GM21825 (cell line): ENCODE data around the gene ARID1B.

Source experiments
- ATAC-seq: cut with Tn5 transposase; IDR thresholded peaks from one replicate; pipeline ENCODE4 v1.9.1; 2021; ENCODE audit warnings: mild to moderate bottlenecking, moderate library complexity; ENCODE audit not compliant: unreplicated experiment

ARID1B gene

DNA sequence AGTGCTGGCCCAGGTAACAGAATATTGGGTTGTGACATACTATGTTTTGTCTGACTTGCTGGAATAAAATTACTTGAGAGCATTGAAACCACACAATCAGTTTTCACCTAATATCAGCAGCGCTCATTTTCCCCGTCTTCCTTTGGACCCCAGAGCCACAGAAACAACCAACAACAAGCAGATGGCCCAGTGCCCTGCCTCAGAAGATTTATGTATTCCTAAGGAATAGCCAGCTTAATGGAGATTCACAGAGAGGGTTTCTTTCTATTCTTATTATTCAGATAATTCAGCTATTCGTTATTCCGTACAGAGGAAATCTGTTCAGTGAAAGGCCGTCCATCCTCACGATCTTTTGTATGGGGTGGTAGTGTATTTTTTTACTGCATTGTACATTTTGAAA, 391.3 kb downstream of the ARID1B start:
- no peak for ATAC-seq

DNA sequence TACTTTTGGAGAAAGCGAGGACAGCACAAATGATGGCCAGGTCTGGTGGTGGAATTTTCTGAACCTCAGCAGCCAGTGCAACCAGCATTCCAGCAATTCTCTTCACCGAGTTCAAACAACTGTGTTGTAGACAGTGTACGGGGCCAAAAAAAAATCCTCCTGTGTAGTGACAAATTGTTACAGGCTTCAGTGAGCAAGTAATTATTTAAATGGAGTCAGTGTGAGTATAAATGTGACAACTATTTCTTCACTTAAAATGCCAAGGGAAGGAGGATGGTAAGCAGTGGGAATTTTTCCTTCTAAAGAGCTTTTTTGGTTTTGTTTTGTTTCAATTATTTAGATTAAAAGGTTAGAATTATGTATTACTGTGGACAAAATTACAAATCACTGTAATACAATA, 392.0 kb downstream of the ARID1B start:
- ATAC-seq = no peak

DNA sequence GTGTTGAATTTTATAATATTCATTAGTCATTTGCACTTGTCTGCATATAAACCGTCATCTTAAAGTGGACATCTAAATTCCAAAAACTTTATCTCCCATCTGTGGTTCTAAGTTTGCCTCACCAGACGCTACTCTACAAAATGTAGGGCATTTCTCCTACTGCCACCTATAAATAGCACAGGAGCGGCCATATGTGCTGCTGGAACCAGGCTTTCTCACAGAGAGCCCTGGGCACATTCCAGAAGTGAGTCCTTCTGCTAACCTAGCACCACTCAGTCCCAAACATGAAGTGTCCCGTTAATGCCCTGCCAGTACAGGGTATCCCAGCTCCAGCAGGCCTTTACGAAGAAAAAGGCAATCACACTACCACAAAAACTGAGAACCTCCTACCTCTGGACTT, 392.5 kb downstream of the ARID1B start:
- no peak for ATAC-seq

DNA sequence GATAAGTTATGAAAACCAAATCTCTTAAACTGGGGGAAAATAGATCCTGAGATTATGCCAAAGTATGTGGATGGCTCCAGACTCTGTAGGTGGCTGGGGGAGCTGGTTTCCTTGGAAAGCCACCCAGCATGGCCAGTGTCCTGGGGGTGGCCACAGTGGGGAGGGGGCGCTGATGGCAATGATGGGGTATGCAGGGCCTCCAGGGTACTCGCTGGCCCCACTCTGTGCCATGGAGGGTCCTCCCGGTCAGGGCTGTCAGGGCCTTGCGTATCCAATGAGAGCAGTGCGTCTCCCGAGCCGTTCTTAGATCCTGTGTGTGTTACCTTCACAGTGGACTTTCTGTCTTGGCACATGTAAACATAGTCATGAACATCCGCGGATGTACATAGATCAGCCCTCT, 393.4 kb downstream of the ARID1B start:
- no peak for ATAC-seq

DNA sequence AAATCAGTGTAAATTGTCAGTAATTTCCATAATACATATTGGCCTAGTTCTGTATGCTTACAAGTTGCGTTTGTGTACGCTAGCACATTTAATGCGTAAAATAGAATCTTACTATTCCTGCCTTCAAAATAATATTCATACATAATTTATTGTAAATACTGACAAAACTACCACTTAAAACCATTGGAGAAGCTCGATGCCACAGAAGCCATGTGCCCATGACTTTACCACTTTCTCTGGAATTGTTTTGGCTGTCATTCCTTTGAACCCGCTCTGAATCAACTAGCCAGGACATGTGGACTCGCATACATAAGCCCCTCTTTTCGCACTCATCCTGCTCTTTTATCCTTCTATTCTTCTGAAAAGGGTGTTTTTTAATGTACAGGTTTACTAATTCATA, 394.6 kb downstream of the ARID1B start:
- ATAC-seq = no peak

DNA sequence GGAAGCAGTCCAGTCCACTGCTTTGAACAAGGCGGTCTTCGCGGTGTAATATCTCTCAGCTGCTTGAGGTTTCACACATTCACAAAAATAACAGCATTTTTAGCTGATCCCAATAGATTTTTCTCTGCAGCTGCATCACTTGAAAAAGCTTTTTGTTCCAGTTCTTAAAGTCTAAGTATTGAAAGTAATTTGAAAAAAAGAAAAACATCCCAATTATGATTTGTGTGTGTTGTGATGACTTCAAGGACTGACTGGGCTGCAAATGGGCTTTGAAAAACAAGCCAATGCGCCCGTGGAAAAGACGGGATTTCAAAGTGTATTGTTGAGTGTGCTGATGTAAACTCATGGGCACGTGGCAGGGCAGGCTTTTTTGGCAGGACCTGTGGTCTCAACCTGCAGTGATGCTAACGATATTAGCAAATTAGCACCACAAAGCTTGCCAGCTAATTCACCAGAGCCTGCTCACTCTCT, 395.1 kb downstream of the ARID1B start:
- no peak for ATAC-seq

DNA sequence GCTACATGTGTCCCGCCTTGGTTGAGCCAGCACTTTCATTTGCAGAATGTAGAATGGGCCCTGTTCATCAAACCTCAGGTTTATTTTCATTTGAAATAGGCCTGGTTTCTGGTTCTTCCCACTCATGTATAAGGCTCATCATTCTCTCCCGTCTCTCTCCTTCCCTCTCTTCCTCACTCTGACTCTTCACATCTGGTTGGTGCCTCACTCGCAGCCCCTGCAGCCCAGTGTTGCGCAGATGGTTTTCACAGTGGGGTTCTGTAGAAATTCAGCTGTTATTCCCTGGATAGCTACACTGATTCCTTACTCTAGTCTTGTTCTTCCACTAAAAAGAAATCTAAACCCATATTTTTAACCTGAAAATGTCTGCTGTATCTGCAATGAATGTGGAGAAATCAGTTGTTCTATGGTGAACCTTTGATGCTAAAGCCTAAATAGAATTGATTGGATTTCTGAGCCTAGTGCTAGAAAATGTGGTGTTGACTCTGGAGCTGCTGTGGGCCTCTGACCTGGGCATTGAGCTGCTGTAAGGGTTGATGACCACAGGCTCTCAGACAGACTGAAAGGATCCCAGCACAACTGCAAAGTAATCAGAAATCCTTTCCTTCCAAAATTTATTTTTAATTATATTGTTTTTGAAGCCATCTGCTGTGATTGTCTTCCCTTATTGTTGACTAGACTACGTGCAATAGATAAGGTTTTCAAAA, 395.8 kb downstream of the ARID1B start:
- no peak for ATAC-seq

DNA sequence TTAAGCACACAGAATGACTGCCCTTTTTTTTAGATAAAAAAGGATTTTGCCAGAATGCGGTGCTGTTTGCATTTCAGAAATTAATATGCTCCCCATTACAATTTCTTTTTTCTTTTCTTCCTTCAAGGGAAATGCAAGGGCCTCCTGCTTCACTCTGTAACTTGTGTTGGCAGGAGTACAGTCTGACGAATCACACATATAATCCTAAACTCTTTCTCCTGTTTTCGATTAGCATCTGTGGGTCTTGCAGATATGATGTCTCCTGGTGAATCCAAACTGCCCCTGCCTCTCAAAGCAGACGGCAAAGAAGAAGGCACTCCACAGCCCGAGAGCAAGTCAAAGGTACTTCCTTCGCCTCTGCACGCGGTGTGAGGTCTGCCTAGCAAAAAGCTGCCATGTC, 396.6 kb downstream of the ARID1B start:
- ATAC-seq = no peak

DNA sequence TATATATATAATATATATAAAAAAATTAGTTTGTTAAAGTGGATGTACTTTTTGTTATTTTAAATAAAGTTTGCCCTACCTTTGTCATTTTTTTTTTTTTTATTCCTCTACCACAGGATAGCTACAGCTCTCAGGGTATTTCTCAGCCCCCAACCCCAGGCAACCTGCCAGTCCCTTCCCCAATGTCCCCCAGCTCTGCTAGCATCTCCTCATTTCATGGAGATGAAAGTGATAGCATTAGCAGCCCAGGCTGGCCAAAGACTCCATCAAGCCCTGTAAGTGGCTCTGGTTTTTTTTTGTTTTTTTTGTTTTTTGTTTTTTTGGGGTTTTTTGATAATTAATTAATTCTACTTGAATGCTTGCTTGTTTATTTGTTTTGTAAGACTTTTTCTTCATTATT, 397.6 kb downstream of the ARID1B start:
- no peak for ATAC-seq

DNA sequence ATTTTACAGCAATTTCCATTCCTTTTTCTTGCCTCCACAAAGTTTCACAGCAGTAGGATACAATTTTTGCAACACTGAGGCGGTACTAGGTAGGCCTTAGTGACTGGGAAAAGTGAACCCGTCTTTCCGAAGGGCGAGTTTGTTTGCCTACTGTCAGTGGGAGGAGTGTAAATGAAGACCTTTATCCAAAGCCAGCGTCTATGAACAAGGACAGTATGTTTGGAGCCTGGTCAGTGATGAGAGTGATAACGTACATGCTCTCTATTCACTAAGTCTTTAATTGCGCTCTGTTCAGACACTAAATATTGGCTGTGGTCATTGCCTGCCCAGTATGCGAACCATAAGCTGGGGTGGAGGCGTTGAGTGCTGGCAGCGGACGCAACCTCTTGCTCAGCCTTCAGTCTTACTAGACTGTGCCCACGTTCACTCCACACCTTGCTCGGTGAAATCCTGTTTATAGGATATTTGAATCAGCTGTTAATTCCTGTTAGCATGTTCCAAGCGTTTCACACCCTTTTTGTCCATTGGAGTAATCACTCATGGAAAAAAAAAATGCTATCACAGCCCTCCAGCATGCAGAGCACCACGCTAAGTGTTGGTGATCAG, 400.7 kb downstream of the ARID1B start:
- no peak for ATAC-seq

DNA sequence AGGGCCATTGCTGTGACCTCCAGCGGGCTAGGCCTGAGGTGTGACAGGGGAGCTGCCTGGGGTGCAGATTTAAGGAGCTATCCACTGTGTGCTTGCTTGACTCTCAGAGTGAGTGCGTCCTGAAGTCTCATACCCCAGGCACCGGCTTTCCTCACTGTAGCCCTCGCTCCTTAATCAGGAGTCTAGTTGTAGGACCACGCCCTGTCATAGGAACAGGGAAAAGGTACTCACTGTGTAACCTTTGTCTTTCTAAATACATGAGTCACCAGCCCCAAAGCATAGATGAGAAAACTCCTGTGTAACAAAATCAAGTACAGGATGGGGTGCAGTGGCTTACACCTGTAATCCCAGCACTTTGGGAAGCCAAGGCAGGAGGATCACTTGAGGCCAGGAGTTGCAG, 404.5 kb downstream of the ARID1B start:
- ATAC-seq = no peak

DNA sequence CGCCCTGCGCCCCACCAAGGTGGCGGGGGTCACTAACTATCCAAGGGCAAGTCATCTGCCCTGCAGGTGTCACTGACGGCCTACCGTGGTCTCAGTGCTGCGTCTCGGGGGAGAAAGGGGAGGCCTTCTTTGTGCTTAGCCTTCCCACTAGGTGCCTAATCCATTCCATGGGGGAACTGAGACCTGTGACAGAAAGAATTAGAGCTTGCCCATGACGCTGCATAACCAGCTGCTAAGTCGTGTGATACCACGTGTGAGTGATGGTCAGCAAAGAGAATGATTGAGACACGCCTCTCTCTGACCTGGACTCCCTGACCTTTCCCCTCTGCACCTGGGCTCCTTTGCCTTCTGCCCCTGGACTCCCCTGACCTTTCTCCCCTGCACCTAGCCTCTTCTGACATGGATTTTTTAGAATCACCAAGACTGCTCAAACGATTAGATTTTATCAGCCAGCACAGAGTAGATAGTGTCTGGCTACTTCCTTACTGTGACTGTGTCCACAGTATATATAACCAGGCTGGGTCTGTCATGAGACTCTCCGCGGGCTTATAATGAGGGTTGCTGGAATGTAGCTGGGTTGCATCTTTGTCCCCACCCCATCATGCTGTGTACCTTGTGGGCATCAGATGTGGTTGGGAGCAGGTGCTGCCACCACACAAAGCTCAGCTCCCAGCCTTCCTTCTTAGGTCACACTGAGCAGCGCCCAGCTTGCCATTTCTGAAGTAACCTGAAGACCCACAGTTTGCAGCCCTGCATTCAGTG, 405.5 kb downstream of the ARID1B start:
- ATAC-seq = no peak

DNA sequence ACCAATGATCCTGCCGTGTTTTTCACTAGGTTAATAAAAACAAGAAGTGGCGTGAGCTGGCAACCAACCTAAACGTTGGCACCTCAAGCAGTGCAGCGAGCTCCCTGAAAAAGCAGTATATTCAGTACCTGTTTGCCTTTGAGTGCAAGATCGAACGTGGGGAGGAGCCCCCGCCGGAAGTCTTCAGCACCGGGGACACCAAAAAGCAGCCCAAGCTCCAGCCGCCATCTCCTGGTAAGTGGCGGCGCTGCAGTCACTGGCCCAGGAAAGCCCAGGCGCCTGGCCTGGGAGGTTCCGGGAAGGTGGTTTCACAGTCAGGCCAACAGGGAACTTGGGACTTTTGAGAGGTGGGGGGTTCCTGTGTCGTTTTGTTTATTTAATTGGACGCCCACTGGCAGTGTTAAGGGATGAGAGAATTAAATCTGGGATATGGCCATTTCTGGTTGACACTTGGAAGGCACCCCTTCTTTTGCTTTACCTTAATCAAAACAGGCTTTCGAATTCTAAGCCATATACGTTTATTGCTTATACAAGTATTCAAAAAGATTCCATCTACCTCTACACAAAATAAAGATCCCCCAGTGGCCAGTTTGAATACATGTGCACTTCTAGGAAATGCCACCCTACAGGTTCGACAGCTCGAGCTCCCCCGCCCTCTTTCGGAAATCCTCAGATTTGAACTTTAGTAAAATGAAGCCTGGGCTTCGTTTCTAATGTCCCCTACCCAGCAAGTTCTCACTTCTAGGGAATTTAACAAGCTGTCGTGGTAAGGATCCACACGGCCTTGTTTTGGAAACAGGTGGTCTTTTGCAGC, 407.2 kb downstream of the ARID1B start:
- ATAC-seq = no peak

DNA sequence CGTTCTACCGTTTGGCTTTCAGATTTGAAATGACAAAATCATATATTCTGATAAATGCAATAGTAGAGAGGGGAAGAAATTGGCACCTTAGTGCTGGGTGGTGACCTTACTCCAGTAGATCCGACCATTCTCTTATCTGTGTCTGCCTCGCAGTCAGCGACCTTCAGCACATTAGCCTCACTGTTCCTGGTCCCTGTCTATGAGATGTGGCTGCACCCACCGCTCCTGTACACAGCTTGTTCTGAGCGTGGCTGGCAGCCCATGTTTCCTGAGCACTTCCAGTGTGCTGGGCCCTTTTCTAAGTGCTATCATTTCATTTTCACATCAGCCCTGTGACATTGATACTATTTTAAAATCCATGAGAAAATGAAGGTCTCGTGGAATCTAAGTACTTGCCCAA, 408.0 kb downstream of the ARID1B start:
- ATAC-seq = no peak

DNA sequence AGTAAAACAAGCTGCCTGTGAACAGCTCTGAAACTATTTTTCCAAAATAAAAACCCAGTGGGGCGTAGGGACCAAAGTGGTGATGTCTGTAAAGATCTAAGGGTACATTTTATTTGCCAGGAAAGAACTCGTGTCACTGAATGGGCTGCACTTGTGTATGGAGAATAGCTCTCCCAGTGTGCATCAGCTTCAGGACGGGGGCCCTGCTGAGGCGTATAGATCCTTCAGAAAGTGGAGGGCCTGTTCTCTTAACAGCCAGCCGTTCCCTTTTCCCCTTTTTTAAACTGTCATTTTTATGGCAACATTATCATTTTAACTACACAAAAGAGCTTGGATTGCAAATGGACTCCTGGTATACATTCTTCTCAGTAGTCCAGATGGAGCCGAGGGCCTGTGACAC, 408.8 kb downstream of the ARID1B start:
- no peak for ATAC-seq

DNA sequence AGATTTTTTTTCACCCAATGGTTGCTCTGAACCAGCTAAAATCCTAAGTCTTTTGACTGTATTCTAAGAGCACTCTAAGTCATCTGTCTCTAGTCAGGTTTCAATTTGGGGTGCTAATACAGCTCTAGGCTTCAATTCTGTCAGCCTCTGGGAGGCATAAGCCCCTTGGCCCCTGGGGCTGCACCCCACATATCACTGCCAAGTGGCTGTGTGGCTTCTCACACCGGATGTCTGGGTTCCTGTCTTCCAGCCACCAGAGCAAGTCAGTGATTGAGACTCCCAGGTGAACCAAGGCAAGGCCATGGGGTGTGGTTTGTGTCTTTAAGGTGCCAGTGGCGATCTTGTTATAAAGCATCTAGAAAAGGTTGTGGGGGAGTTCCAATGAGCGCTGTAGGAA, 409.6 kb downstream of the ARID1B start:
- no peak for ATAC-seq

DNA sequence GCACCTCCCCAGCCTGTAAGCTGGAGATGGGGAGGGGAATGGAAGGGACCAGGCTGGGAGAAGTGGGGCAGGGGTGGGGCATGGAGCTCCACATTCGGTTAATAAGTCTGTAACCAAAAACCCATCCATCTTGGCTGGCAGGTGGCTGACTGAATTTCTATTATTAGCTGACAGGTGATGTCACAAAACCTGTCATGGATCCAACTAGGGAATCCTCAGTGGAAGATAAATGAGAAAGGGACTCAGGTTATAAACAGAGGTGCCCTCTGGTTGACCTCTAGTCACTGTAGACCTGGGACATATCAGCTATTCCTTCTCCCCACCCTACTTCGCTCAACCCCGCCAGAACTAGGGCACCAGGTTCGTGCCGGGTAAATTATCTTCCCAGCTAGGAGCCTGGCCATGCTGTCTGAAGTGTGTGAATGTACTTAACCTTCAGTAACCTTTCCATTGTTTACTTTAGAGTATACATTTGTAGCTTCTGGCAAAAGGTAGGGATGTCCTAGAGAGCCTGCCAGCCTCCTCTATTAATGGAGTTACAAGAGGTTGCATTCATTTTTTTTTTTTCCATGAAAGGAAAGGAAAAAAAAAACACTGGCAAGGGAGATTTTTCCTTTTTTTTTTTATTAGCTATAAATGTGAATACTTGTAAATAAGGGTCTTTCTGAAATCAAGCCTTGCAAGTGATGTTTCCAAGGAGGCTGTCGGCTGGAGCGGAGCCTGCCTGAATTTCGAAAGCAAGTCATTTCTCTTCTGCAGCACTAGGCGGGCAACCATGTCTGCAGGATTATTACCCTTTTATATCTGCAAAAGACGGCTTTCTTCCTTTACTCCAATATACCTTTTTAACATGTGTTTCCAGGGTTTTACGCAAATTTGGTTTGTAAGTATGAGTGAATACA, 410.3 kb downstream of the ARID1B start:
- no peak for ATAC-seq

DNA sequence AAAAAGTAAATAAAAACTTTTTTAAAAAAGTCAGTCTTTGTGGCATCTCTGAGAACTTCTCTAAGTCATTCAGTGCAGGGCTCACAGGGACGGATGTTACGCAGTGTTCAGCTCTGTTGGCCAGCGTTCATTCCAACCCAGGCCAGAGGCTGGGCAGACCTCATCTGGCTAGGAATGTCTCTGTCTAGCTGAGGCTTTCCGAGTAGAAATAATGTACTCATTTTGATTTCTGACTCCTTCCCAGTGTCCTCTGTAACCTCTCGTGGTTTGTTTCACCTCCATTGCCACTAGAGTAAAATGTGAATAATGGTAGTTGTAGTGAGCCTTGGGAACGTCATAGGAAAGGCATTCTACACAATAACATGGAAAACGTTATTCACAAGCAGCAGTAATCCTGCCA, 411.0 kb downstream of the ARID1B start:
- no peak for ATAC-seq

DNA sequence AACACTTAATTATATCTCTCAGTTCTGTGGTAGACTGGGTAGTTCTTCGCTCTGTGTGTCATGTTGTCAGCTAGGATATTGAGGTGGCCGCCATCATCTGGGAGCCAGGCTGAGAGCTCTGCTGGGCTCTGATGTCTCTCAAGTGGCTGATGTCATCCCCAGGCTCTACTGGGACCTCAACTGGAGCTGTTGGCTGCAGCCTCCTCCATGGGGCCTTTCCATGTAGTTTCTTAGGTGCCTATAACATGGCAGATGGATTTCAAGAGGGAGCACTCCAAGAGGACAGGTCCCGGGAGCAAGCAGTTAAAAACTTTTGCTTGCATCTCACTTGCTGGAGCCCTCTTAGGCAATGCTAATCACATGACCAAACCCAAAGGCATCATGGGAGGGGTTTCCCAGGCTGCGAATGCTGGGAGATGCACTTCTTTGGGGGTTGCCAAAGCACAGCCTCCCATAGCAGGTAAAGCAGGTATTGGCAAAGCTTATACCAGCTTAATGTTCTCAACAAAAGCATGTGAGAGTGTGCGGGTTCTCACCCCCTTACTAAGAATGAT, 416.3 kb downstream of the ARID1B start:
- no peak for ATAC-seq

DNA sequence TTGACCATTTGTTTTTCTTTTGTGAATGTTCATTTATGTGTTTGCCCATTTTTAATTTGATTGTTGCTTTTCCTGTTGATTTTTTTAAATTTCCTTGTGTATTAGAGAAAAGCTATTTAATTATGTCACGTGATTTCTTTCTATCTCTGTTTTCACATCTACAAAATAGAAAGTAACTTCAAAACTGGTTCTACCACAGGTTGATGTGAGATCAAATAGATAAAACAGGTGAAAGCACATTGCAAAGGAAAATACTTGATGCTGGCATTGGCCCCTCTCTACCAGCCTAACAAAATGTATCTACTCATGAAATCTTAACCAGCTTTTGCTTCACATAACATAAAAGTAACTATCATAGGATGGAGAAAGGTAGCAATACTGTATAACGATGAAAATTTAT, 416.9 kb downstream of the ARID1B start:
- ATAC-seq = no peak
